GM12878 (cell line): ENCODE measurements around the gene COL27A1. TPM values are rescaled to one million over a fixed set of nuclear protein-coding genes. Genes with fewer than 3 reads are reported as not detected.

Source experiments
- ATAC-seq: fragments of 200-7000 bp; cut with Tn5 transposase; 3 replicates; pipeline ENCODE4 v1.9.1; 2020; ENCODE audit warnings: mild to moderate bottlenecking, moderate library complexity
- BruUV-seq: library from RNA; stranded (reverse); fragments of 400-500 nt; replicated peaks from 2 replicates; lab custom pipeline; 2021; lab: Mats Ljungman, UMichigan
- CTCF ChIA-PET: fragments of 300-600 bp; sonication (Branson Sonifier 250); formaldehyde crosslinking; extraction: SDS; loops from one replicate; lab custom pipeline; 2021; ENCODE audit warnings: inconsistent platforms; lab: Yijun Ruan, JAX
- POLR2A ChIA-PET: fragments of 350-600 bp; formaldehyde crosslinking; extraction: SDS; loops from one replicate; lab custom pipeline; 2021; ENCODE audit warnings: inconsistent platforms; lab: Charles Lee
- RAD21 ChIA-PET: fragments of 300-600 bp; sonication (Branson Sonifier 250); formaldehyde crosslinking; loops from one replicate; lab custom pipeline; 2023; ENCODE audit warnings: antibody characterized with exemption; ENCODE audit not compliant: unreplicated experiment; lab: Charles Lee
- SMC1A ChIA-PET: fragments of 300-600 bp; sonication (Branson Sonifier 250); formaldehyde crosslinking; loops from one replicate; lab custom pipeline; 2023; ENCODE audit not compliant: unreplicated experiment, uncharacterized antibody; lab: Charles Lee
- DNase-seq: peaks from one replicate; pipeline ENCODE4 v3.0.0-alpha.2; 2011; ENCODE audit warnings: low read depth, low spot score
- FAIRE-seq: peaks from 3 replicates; lab custom pipeline; 2011; peaks lifted over from hg19 to GRCh38; lab: Jason Lieb, UNC
- H2AFZ ChIP-seq: 2 replicates; pipeline ENCODE4 v1.6.0; 2011; ENCODE audit warnings: low read depth, low read length, control low read depth; ENCODE audit not compliant: control insufficient read depth
- H3K27ac ChIP-seq: 2 replicates; pipeline ENCODE4 v1.5.1; 2011; ENCODE audit warnings: control low read depth; ENCODE audit not compliant: control insufficient read depth, insufficient read depth
- H3K27me3 ChIP-seq, 2 experiments: replicated peaks in 1 of 2; 2 replicates each; pipeline versions ENCODE4 v1.6.0 to v1.6.1; 2011; ENCODE audit warnings: low read length in 1 of 2; ENCODE audit not compliant: control insufficient read depth in 2 of 2, insufficient read depth in 2 of 2
- H3K36me3 ChIP-seq, 2 experiments: 2 replicates each; pipeline ENCODE4 v1.5.1; 2011; ENCODE audit warnings: low read length in 1 of 2; ENCODE audit not compliant: control insufficient read depth in 2 of 2, insufficient read depth in 2 of 2
- H3K4me1 ChIP-seq: 2 replicates; pipeline ENCODE4 v1.6.1; 2011; ENCODE audit warnings: mild to moderate bottlenecking, low read length, moderate library complexity, mixed read lengths; ENCODE audit not compliant: control insufficient read depth, insufficient read depth
- H3K4me2 ChIP-seq: 2 replicates; pipeline ENCODE4 v1.6.0; 2011; ENCODE audit warnings: control low read depth; ENCODE audit not compliant: control insufficient read depth, insufficient read depth
- H3K4me3 ChIP-seq: fragments of 200-600 bp; sonication (generic); 2 replicates; pipeline ENCODE4 v1.5.1; 2016
- H3K79me2 ChIP-seq: 2 replicates; pipeline ENCODE4 v1.6.0; 2011; ENCODE audit warnings: low read length; ENCODE audit not compliant: control insufficient read depth, insufficient read depth
- H3K9ac ChIP-seq: 2 replicates; pipeline ENCODE4 v1.8.0; 2011; ENCODE audit warnings: low read length, control low read depth, mixed read lengths; ENCODE audit not compliant: control insufficient read depth, insufficient read depth
- H3K9me3 ChIP-seq: replicated peaks from 3 replicates; pipeline ENCODE4 v1.5.1; 2011; ENCODE audit warnings: mild to moderate bottlenecking, low read length; ENCODE audit not compliant: control insufficient read depth, insufficient read depth
- H4K20me1 ChIP-seq: 2 replicates; pipeline ENCODE4 v1.6.0; 2011; ENCODE audit not compliant: control insufficient read depth, insufficient read depth
- ASH2L ChIP-seq: fragments of 300-600, 200-600 bp; sonication (generic); IDR thresholded peaks from 2 replicates; pipeline ENCODE4 v1.6.1; 2017; ENCODE audit warnings: low read depth, mild to moderate bottlenecking, borderline replicate concordance
- CBX3 ChIP-seq: fragments of 200-600 bp; sonication (generic); IDR thresholded peaks from 2 replicates; pipeline ENCODE4 v1.6.1; 2016; ENCODE audit warnings: low read depth, borderline replicate concordance
- HCFC1 ChIP-seq: fragments of 150-350 bp; IDR thresholded peaks from 2 replicates; pipeline ENCODE4 v1.6.1; 2014; ENCODE audit warnings: low read length
- IKZF1 ChIP-seq: fragments of 450-650 bp; conservative IDR thresholded peaks from 2 replicates; pipeline ENCODE4 v1.6.1; 2017; ENCODE audit warnings: antibody characterized with exemption, mild to moderate bottlenecking
- IKZF2 ChIP-seq, 2 experiments: fragments of 450-650 bp; IDR thresholded peaks; 2 replicates each; pipeline ENCODE4 v1.6.1; 2017; ENCODE audit warnings: mild to moderate bottlenecking in 2 of 2, moderate library complexity in 2 of 2
- JUND ChIP-seq: IDR thresholded peaks from 2 replicates; pipeline ENCODE4 v1.6.1; 2012; ENCODE audit warnings: low read depth, mild to moderate bottlenecking, low read length, improper control_type of control experiment, moderate library complexity
- RB1 ChIP-seq: fragments of 450-650 bp; formaldehyde crosslinking; IDR thresholded peaks from 2 replicates; pipeline ENCODE4 v1.6.1; 2017; ENCODE audit warnings: mild to moderate bottlenecking, borderline replicate concordance
- RELA ChIP-seq: fragments of 450-650 bp; IDR thresholded peaks from 2 replicates; pipeline ENCODE4 v1.8.0; 2014; ENCODE audit warnings: borderline replicate concordance; ENCODE audit not compliant: partially characterized antibody
- SPI1 ChIP-seq: IDR thresholded peaks from 2 replicates; pipeline ENCODE4 v1.6.1; 2011; ENCODE audit warnings: low read depth, mild to moderate bottlenecking, low read length, moderate library complexity, borderline replicate concordance; ENCODE audit not compliant: insufficient read depth
- SREBF1 ChIP-seq: IDR thresholded peaks from 2 replicates; pipeline ENCODE4 v1.6.1; 2012; ENCODE audit warnings: mild to moderate bottlenecking, low read length
- ZBTB4 ChIP-seq: fragments of 450-650 bp; formaldehyde crosslinking; IDR thresholded peaks from 2 replicates; pipeline ENCODE4 v1.4.0; 2022; ENCODE audit warnings: mild to moderate bottlenecking, moderate library complexity
- ZNF24 ChIP-seq: fragments of 450-650 bp; IDR thresholded peaks from 2 replicates; pipeline ENCODE4 v1.6.1; 2017; ENCODE audit warnings: antibody characterized with exemption, mild to moderate bottlenecking
- WGBS: methylation state at CpG from one replicate; pipeline ENCODE4 v1.1.6; 2016; ENCODE audit warnings: low lambda C conversion rate; ENCODE audit not compliant: insufficient replicate concordance, insufficient coverage; ENCODE audit errors: missing lambda C conversion rate; 5-methylcytosine and 5-hydroxymethylcytosine counted together
- in situ Hi-C: fragments of 300-500 bp; cut with MboI; formaldehyde crosslinking; loops from 9 replicates; pipeline ENCODE4 v1.14.3; 2018; ENCODE audit warnings: mixed read lengths
- intact Hi-C: fragments of 100-400 bp; cut with micrococcal nuclease; formaldehyde crosslinking; loops from one replicate; pipeline ENCODE4 v1.14.2; 2022; ENCODE audit not compliant: unreplicated experiment
- polyA plus RNA-seq, 11 experiments: library from polyadenylated mRNA; depleted of rRNA in 4 of 11; unstranded in 6 of 11; stranded (reverse) in 5 of 11; fragments of >200 nt; fragmentation: Nextera tagmentation in 4 of 11; fragmentation: Illumina TruSeq in 1 of 11; extraction: Ambion mirVana in 4 of 11; extraction: Trizol in 1 of 11; gene quantifications; 1 replicate in 1 of 11; 2 replicates in 10 of 11; pipeline versions ENCODE4 v1.2.1 to v1.2.3, GENCODE V29; 2011 to 2016; ENCODE audit warnings: inconsistent platforms in 2 of 11, missing spikeins in 2 of 11, low read depth in 1 of 11
- total RNA-seq, 4 experiments: library from RNA; depleted of rRNA in 3 of 4; stranded (reverse); fragments of >200 nt in 3 of 4; fragmentation: Illumina TruSeq in 1 of 4; extraction: Trizol in 1 of 4; gene quantifications; 2 replicates each; pipeline versions ENCODE4 v1.2.1 to v1.2.3, GENCODE V29; 2013 to 2021

Gene COL27A1
- total and polyA plus RNA-seq, 10 of the 15 experiments (the other 5 are each of a cell fraction or from before 2014, with no cell fraction given) = 0.10 TPM; not detected in 9

GRCh38 chr9:114264806-114265550, 109.6 kb downstream of the COL27A1 start:
- Histone ChIP-seq H3K79me2 (no peaks in the 10 kb centered on the region), H3K36me3 (no peaks in the 10 kb centered on the region), H2AFZ (no peak overlapping the region), H3K27ac (no peak overlapping the region), H3K27me3 (peaks cover 0 to 13% of the 10 kb centered on the region in 2 experiments), H3K4me2 (no peak overlapping the region), H3K9me3 (no peaks in the 10 kb centered on the region), H4K20me1 (no peaks in the 10 kb centered on the region), H3K9ac (no peak overlapping the region), H3K4me1 (no peaks in the 10 kb centered on the region), H3K4me3 (no peak overlapping the region)
- intact Hi-C loops (no loop called here), in situ Hi-C loops (no loop called here)
- TF ChIP-seq ASH2L (no peak), IKZF1 (no peak), IKZF2 (IDR thresholded peaks at IDR 0.05) (no peak), CBX3 (no peak), ZBTB4 (CRISPR knock-in tag) (no peak), RB1 (no peak), ZNF24 (no peak), SPI1 (no peak), HCFC1 (no peak), JUND (no peak), SREBF1 (no peak), RELA (no peak)
- WGBS = 12% methylated on average over 13 of the region's 15 CpGs
- FAIRE-seq = no peak
- ChIA-PET RAD21 (no interaction called here), CTCF (interaction anchor here (1.3 kb wide), 1 partner anchor 9 kb away, joined by 4 read pairs; no protein-coding TSS in a partner anchor), POLR2A (no interaction called here), SMC1A (no interaction called here)
- no peak for ATAC-seq
- no peak for DNase-seq
- BruUV-seq = no TSS peak
